GM18517 (cell line): ENCODE measurements around the gene C20orf144.
"Not testable (repeated sequence)": the region's sequence is repeated elsewhere in the genome, so short reads cannot be mapped to it uniquely, and the experiment has no call there.

Source experiments
- ATAC-seq: cut with Tn5 transposase; IDR thresholded peaks from one replicate; pipeline ENCODE4 v1.9.1; 2021; ENCODE audit warnings: mild to moderate bottlenecking, moderate library complexity; ENCODE audit not compliant: unreplicated experiment

Gene C20orf144

GRCh38 chr20:33693741-33694638 lies 31.9 kb downstream of the C20orf144 start:
- no peak for ATAC-seq

- no peak for ATAC-seq
These were observed 32.5 kb downstream of the C20orf144 start for GRCh38 chr20:33694639-33695012.

GRCh38 chr20:33696448-33696847 lies 34.3 kb downstream of the C20orf144 start:
- no peak for ATAC-seq

GRCh38 chr20:33697129-33697528 lies 35.0 kb downstream of the C20orf144 start:
- ATAC-seq: no peak

- ATAC-seq: not testable (repeated sequence)
These were observed 36.8 kb downstream of the C20orf144 start for GRCh38 chr20:33698966-33699365.

GRCh38 chr20:33700696-33701441 lies 38.7 kb downstream of the C20orf144 start:
- ATAC-seq: not testable (repeated sequence)

- no peak for ATAC-seq
These were observed 39.7 kb downstream of the C20orf144 start for GRCh38 chr20:33701629-33702450.

GRCh38 chr20:33702861-33703260 lies 40.7 kb downstream of the C20orf144 start:
- no peak for ATAC-seq

- no peak for ATAC-seq
These were observed 41.5 kb downstream of the C20orf144 start for GRCh38 chr20:33703498-33704137.

- ATAC-seq: no peak
These were observed 42.2 kb downstream of the C20orf144 start for GRCh38 chr20:33704197-33704924.

GRCh38 chr20:33707668-33708067 lies 45.5 kb downstream of the C20orf144 start:
- no peak for ATAC-seq

GRCh38 chr20:33709398-33709797 lies 47.3 kb downstream of the C20orf144 start:
- ATAC-seq: no peak

- no peak for ATAC-seq
These were observed 47.9 kb downstream of the C20orf144 start for GRCh38 chr20:33709905-33710541.

GRCh38 chr20:33710681-33711445 lies 48.7 kb downstream of the C20orf144 start:
- ATAC-seq: no peak

GRCh38 chr20:33711446-33711738 lies 49.3 kb downstream of the C20orf144 start:
- ATAC-seq: no peak
